ENCODE data around the gene POLR3F.
"Not testable (repeated sequence)": the region's sequence is repeated elsewhere in the genome, so short reads cannot be mapped to it uniquely, and the experiment has no call there.

The POLR3F gene

GRCh38 chr20:18504479-18505060 lies 37.4 kb downstream of the POLR3F start:
- DNase-seq (ENCODE audit: low read depth), result no peak

- no peak for DNase-seq (ENCODE audit: low read depth)
These were observed 39.6 kb downstream of the POLR3F start for GRCh38 chr20:18506744-18507143.

GRCh38 chr20:18507218-18508191 lies 40.3 kb downstream of the POLR3F start, which contains the start of gene SEC23B:
TSS of gene SEC23B (plus strand) at chr20:18507940. CDS start at chr20:18510836, 2,896 bp downstream.
- peak; percentile 95 for DNase-seq (ENCODE audit: low read depth)

GRCh38 chr20:18511571-18511970 lies 44.4 kb downstream of the POLR3F start:
- no peak for DNase-seq (ENCODE audit: low read depth)

GRCh38 chr20:18513208-18513607 lies 46.0 kb downstream of the POLR3F start:
- no peak for DNase-seq (ENCODE audit: low read depth)

- no peak for DNase-seq (ENCODE audit: low read depth)
These were observed 46.9 kb downstream of the POLR3F start for GRCh38 chr20:18514127-18514526.

GRCh38 chr20:18515973-18516372 lies 48.8 kb downstream of the POLR3F start:
- DNase-seq (ENCODE audit: low read depth), result no peak

GRCh38 chr20:18522066-18522465 lies 54.9 kb downstream of the POLR3F start:
- DNase-seq (ENCODE audit: low read depth), result not testable (repeated sequence)

GRCh38 chr20:18523066-18523465 lies 55.9 kb downstream of the POLR3F start:
- DNase-seq (ENCODE audit: low read depth), result no peak

GRCh38 chr20:18524646-18525045 lies 57.5 kb downstream of the POLR3F start:
- no peak for DNase-seq (ENCODE audit: low read depth)

- DNase-seq (ENCODE audit: low read depth), result not testable (repeated sequence)
These were observed 59.6 kb downstream of the POLR3F start for GRCh38 chr20:18526761-18527160.

- DNase-seq (ENCODE audit: low read depth), result no peak
These were observed 60.1 kb downstream of the POLR3F start for GRCh38 chr20:18527339-18527738.

GRCh38 chr20:18527836-18528235 lies 60.6 kb downstream of the POLR3F start:
- DNase-seq (ENCODE audit: low read depth), result no peak

GRCh38 chr20:18529041-18529440 lies 61.9 kb downstream of the POLR3F start:
- DNase-seq (ENCODE audit: low read depth), result no peak

GRCh38 chr20:18532626-18533025 lies 65.4 kb downstream of the POLR3F start:
- no peak for DNase-seq (ENCODE audit: low read depth)

- no peak for DNase-seq (ENCODE audit: low read depth)
These were observed 66.3 kb downstream of the POLR3F start for GRCh38 chr20:18533491-18533890.

GRCh38 chr20:18533978-18534644 lies 66.9 kb downstream of the POLR3F start:
- no peak for DNase-seq (ENCODE audit: low read depth)
